H1 (cell line): ENCODE measurements around the gene CHEK2. TPM values are rescaled to one million over a fixed set of nuclear protein-coding genes. Genes with fewer than 3 reads are reported as not detected.

Source experiments
- SAP30 ChIP-seq: fragments of 300-600 bp; sonication (generic); IDR thresholded peaks from 2 replicates; pipeline ENCODE4 v1.7.1; 2012; ENCODE audit warnings: low read length, moderate library complexity, mild to moderate bottlenecking, inconsistent platforms; ENCODE audit not compliant: insufficient read depth, insufficient replicate concordance
- polyA plus RNA-seq, 7 experiments: library from polyadenylated mRNA; depleted of rRNA in 3 of 7; stranded (reverse) in 5 of 7; unstranded in 2 of 7; fragments of >200 nt in 5 of 7; fragments of 200-250 nt in 2 of 7; gene quantifications; 1 replicate in 5 of 7; 2 replicates in 1 of 7; 4 replicates in 1 of 7; pipeline versions ENCODE4 v1.2.1 to v1.2.3, GENCODE V29; 2011 to 2013; ENCODE audit warnings: missing spikeins in 2 of 7, mixed read lengths in 2 of 7
- total RNA-seq: library from RNA; stranded (reverse); fragmentation: NEBNext Ultra II Directional; extraction: Animal tissue kit (Norgen Biotek cat#: 25700); gene quantifications from 2 replicates; pipeline ENCODE4 v1.2.1, GENCODE V29; 2021

Gene CHEK2
- total and polyA plus RNA-seq, 2 of the 8 experiments (the other 6 are each of a cell fraction or from before 2014, with no cell fraction given), result 74.9 to 89.5 TPM

DNA sequence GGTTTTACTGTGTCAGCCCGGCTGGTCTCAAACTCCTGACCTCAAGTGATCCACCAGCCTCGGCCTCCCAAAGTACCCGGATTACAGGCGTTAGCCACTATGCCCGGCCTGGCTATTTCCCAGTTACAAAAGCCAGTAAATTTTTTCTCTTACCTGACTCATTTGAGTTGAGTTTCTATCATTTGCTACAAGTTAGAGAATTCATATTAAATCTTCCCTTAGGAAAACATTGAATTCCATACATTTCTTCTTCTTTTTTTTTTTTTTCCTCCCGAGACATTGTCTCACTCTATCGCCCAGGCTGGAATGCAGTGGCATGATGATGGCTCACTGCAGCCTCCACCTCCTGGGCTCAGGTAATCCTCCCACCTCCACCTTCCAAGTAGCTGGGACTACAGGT lies 26.0 kb downstream of the CHEK2 start (continued):
- no peak for TF ChIP-seq SAP30
